K562 (cell line): ENCODE data around the gene VARS1. TPM values are rescaled to one million over a fixed set of nuclear protein-coding genes. Genes with fewer than 3 reads are reported as not detected.

ENCODE experiments used
- CTCFL ChIP-seq: IDR thresholded peaks from 2 replicates; pipeline ENCODE4 v1.6.1; 2011; ENCODE audit warnings: borderline replicate concordance, low read depth, mild to moderate bottlenecking, moderate library complexity, low read length; ENCODE audit not compliant: insufficient read depth, poor library complexity, severe bottlenecking
- HOMEZ ChIP-seq: fragments of 250-450 bp; sonication (Bioruptor Pico); IDR thresholded peaks from 2 replicates; pipeline ENCODE4 v1.4.0; 2020; ENCODE audit warnings: mild to moderate bottlenecking, moderate library complexity
- MXD1 ChIP-seq: fragments of 250-450 bp; sonication (Bioruptor Pico); IDR thresholded peaks from 2 replicates; pipeline ENCODE4 v1.8.0; 2021; ENCODE audit warnings: borderline replicate concordance, mild to moderate bottlenecking, moderate library complexity; ENCODE audit not compliant: poor library complexity, severe bottlenecking
- NFE2L1 ChIP-seq: fragments of 450-650 bp; IDR thresholded peaks from 2 replicates; pipeline ENCODE4 v1.6.1; 2016; ENCODE audit warnings: missing genetic modification characterization, low read depth, mild to moderate bottlenecking, missing compliant biosample characterization, moderate library complexity, borderline replicate concordance
- NFYB ChIP-seq: IDR thresholded peaks from 2 replicates; pipeline ENCODE4 v1.6.1; 2011; ENCODE audit warnings: mild to moderate bottlenecking, moderate library complexity; ENCODE audit not compliant: insufficient read length; ENCODE audit errors: extremely low read depth
- POLR2AphosphoS5 ChIP-seq: IDR thresholded peaks from 2 replicates; pipeline ENCODE4 v1.6.1; 2011; ENCODE audit warnings: mild to moderate bottlenecking, low read depth, low read length, moderate library complexity; ENCODE audit not compliant: control insufficient read depth, insufficient read depth
- SIN3B ChIP-seq: fragments of 450-650 bp; IDR thresholded peaks from 2 replicates; pipeline ENCODE4 v1.6.1; 2017; ENCODE audit warnings: low read depth, mild to moderate bottlenecking, moderate library complexity
- SMARCB1 ChIP-seq: IDR thresholded peaks from 2 replicates; pipeline ENCODE4 v1.6.1; 2011; ENCODE audit warnings: improper control_type of control experiment, low read depth; ENCODE audit not compliant: insufficient read length
- SREBF1 ChIP-seq: fragments of 150-350 bp; IDR thresholded peaks from 2 replicates; pipeline ENCODE4 v1.6.1; 2014; ENCODE audit warnings: antibody characterized with exemption, low read depth, low read length, borderline replicate concordance
- XRCC3 ChIP-seq: fragments of 450-650 bp; IDR thresholded peaks from 2 replicates; pipeline ENCODE4 v1.6.1; 2017; ENCODE audit warnings: mild to moderate bottlenecking, moderate library complexity
- YBX1 ChIP-seq: fragments of 450-650 bp; IDR thresholded peaks from 2 replicates; pipeline ENCODE4 v1.7.1; 2016; ENCODE audit warnings: mild to moderate bottlenecking
- ZFP30 ChIP-seq: fragments of 250-450 bp; sonication (Bioruptor Pico); IDR thresholded peaks from 2 replicates; pipeline ENCODE4 v1.8.0; 2022; ENCODE audit warnings: moderate library complexity, mild to moderate bottlenecking, inconsistent platforms, borderline replicate concordance
- ZNF133 ChIP-seq: fragments of 250-450 bp; sonication (Bioruptor Pico); IDR thresholded peaks from 2 replicates; pipeline ENCODE4 v1.4.0; 2020; ENCODE audit warnings: mild to moderate bottlenecking
- ZNF512 ChIP-seq: IDR thresholded peaks from 2 replicates; pipeline ENCODE4 v1.6.1; 2016; ENCODE audit warnings: missing genetic modification characterization, missing compliant biosample characterization
- ZNF57 ChIP-seq: fragments of 450-650 bp; formaldehyde crosslinking; IDR thresholded peaks from 2 replicates; pipeline ENCODE4 v1.4.0; 2020; ENCODE audit warnings: mild to moderate bottlenecking, moderate library complexity
- polyA plus RNA-seq, 8 experiments: library from polyadenylated mRNA; depleted of rRNA in 4 of 8; stranded (reverse) in 5 of 8; unstranded in 3 of 8; fragments of >200 nt; fragmentation: Nextera tagmentation in 2 of 8; fragmentation: Illumina TruSeq in 1 of 8; extraction: Ambion mirVana in 2 of 8; extraction: Trizol in 1 of 8; gene quantifications; 2 replicates each; pipeline versions ENCODE4 v1.2.1 to v1.2.3, GENCODE V29; 2011 to 2014; ENCODE audit warnings: inconsistent platforms in 1 of 8, missing spikeins in 1 of 8
- total RNA-seq, 7 experiments: library from RNA; depleted of rRNA in 6 of 7; stranded (reverse); fragments of >200 nt in 6 of 7; fragmentation: Illumina TruSeq in 2 of 7; extraction: Trizol in 2 of 7; gene quantifications; 2 replicates each; pipeline versions ENCODE4 v1.2.1 to v1.2.3, GENCODE V29; 2011 to 2021; ENCODE audit warnings: low replicate concordance in 1 of 7
- TF ChIP-seq, protein P1 (sequence below): fragments of 250-450 bp; sonication (Bioruptor Pico); IDR thresholded peaks from 2 replicates; pipeline ENCODE4 v1.9.0; 2021; ENCODE audit warnings: mild to moderate bottlenecking
- TF ChIP-seq, protein P2 (sequence below), 2 experiments: fragments of 250-450 bp in 1 of 2; fragments of 450-650 bp in 1 of 2; sonication (Bioruptor Pico) in 1 of 2; IDR thresholded peaks; 2 replicates each; pipeline versions ENCODE4 v1.6.1 to v1.8.0; 2016 to 2021; ENCODE audit warnings: mild to moderate bottlenecking in 2 of 2, moderate library complexity in 2 of 2, missing compliant biosample characterization in 1 of 2, missing genetic modification characterization in 1 of 2

VARS1 gene
- total and polyA plus RNA-seq, 9 of the 15 experiments (the other 6 are each of a cell fraction or from before 2014, with no cell fraction given) = 2.9 to 488 (median 130) TPM

GRCh38 chr6:31806470-31807272 is 11.1 kb upstream of the VARS1 start, which contains the start of gene LSM2 (continued):
- TF ChIP-seq ZNF133 (no peak), XRCC3 (no peak), ZNF512 (tag) (no peak; the same call in 1 of the 2 replicates), NFE2L1 (tag) (no peak), SREBF1 (peak; percentile 92; the same call in 1 of the 2 replicates), SIN3B (no peak), POLR2AphosphoS5 (peak; percentile 93), YBX1 (no peak), ZFP30 (CRISPR knock-in tag) (0 out of 2 replicates have a peak, but pooled peaks have one; percentile 51), HOMEZ (no peak), SMARCB1 (no peak), MXD1 (peak; percentile 83), ZNF57 (CRISPR knock-in tag) (no peak), NFYB (no peak), CTCFL (peak; percentile 80)
- TF ChIP-seq, protein P1, sequence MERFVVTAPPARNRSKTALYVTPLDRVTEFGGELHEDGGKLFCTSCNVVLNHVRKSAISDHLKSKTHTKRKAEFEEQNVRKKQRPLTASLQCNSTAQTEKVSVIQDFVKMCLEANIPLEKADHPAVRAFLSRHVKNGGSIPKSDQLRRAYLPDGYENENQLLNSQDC = peak; percentile 79; the same call in 1 of the 2 replicates
- TF ChIP-seq, protein P2, sequence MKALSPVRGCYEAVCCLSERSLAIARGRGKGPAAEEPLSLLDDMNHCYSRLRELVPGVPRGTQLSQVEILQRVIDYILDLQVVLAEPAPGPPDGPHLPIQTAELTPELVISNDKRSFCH (CRISPR knock-in tag; IDR thresholded peaks at IDR 0.05) = no peak
- TF ChIP-seq, protein P2 (tag; IDR thresholded peaks at IDR 0.05) = peak; percentile 66; the same call in 1 of the 2 replicates
